SK-N-SH (cell line): ENCODE data around the gene PRDM5. TPM values are rescaled to one million over a fixed set of nuclear protein-coding genes. Genes with fewer than 3 reads are reported as not detected.

Experiments used
- CTCF ChIA-PET: fragments of 300-600, 350-600 bp; formaldehyde crosslinking; extraction: SDS; loops from one replicate; lab custom pipeline; 2021; lab: Yijun Ruan, JAX
- POLR2A ChIA-PET: fragments of 350-600 bp; sonication (Branson Sonifier 250); formaldehyde crosslinking; extraction: SDS; loops from one replicate; lab custom pipeline; 2020; ENCODE audit warnings: antibody characterized with exemption, inconsistent platforms; lab: Yijun Ruan, JAX
- DNase-seq: peaks from one replicate; pipeline ENCODE4 v3.0.0; 2012
- H2AFZ ChIP-seq: fragments of 200-600 bp; sonication (generic); 2 replicates; pipeline ENCODE4 v1.8.1; 2016; ENCODE audit warnings: antibody characterized with exemption, mild to moderate bottlenecking, low read depth
- H3F3A ChIP-seq: fragments of 200-600 bp; sonication (generic); replicated peaks from 2 replicates; pipeline ENCODE3; 2016; ENCODE audit warnings: antibody characterized with exemption, mild to moderate bottlenecking; ENCODE audit not compliant: insufficient read depth
- H3K27ac ChIP-seq, 2 experiments: fragments of 200-500 bp in 1 of 2; fragments of 200-600 bp in 1 of 2; sonication (Bioruptor generic) in 1 of 2; sonication (generic), shearing (Covaris generic) in 1 of 2; 2 replicates each; pipeline versions ENCODE4 v1.5.1 to v1.6.1; 2014 to 2016; ENCODE audit warnings: low read depth in 2 of 2, inconsistent platforms in 1 of 2, low read length in 1 of 2, mild to moderate bottlenecking in 1 of 2, mixed read lengths in 1 of 2
- H3K27me3 ChIP-seq: fragments of 200-600 bp; sonication (generic), shearing (Covaris generic); 2 replicates; pipeline ENCODE4 v1.6.1; 2016; ENCODE audit warnings: mixed run types; ENCODE audit not compliant: insufficient read depth
- H3K36me3 ChIP-seq, 2 experiments: fragments of 200-500 bp in 1 of 2; fragments of 200-600 bp in 1 of 2; sonication (Bioruptor generic) in 1 of 2; sonication (generic) in 1 of 2; replicated peaks in 1 of 2; 2 replicates each; pipeline versions ENCODE3 to v1.5.1; 2014 to 2016; ENCODE audit warnings: low read length in 1 of 2, mild to moderate bottlenecking in 1 of 2; ENCODE audit not compliant: insufficient read depth in 2 of 2, control insufficient read depth in 1 of 2
- H3K4me1 ChIP-seq, 2 experiments: fragments of 200-500 bp in 1 of 2; fragments of 200-600 bp in 1 of 2; sonication (Bioruptor generic) in 1 of 2; sonication (generic), shearing (Covaris generic) in 1 of 2; 2 replicates each; pipeline versions ENCODE4 v1.5.1 to v1.6.1; 2014 to 2016; ENCODE audit warnings: low read depth in 1 of 2, low read length in 1 of 2, mixed run types in 1 of 2; ENCODE audit not compliant: insufficient read depth in 2 of 2, control insufficient read depth in 1 of 2
- H3K4me2 ChIP-seq: fragments of 200-600 bp; sonication (generic), shearing (Covaris generic); 2 replicates; pipeline ENCODE4 v1.6.1; 2017; ENCODE audit warnings: mixed run types
- H3K4me3 ChIP-seq, 2 experiments: fragments of 200-500 bp in 1 of 2; fragments of 200-600 bp in 1 of 2; sonication (Bioruptor generic) in 1 of 2; sonication (generic), shearing (Covaris generic) in 1 of 2; 2 replicates each; pipeline versions ENCODE4 v1.5.1 to v1.8.1; 2014 to 2016; ENCODE audit warnings: low read depth in 2 of 2, inconsistent platforms in 1 of 2, low read length in 1 of 2, mild to moderate bottlenecking in 1 of 2, mixed read lengths in 1 of 2, moderate library complexity in 1 of 2
- H3K79me2 ChIP-seq: fragments of 200-600 bp; sonication (generic); 2 replicates; pipeline ENCODE4 v1.8.1; 2017; ENCODE audit warnings: mild to moderate bottlenecking; ENCODE audit not compliant: insufficient read depth
- H3K9ac ChIP-seq: fragments of 200-600 bp; sonication (generic); 2 replicates; pipeline ENCODE4 v1.6.1; 2017; ENCODE audit warnings: mixed run types
- H3K9me2 ChIP-seq: fragments of 200-600 bp; sonication (generic); 2 replicates; pipeline ENCODE4 v1.6.1; 2017; ENCODE audit warnings: mixed run types
- H3K9me3 ChIP-seq: fragments of 200-600 bp; sonication (generic); 2 replicates; pipeline ENCODE4 v1.6.1; 2017; ENCODE audit warnings: mixed run types, mild to moderate bottlenecking, moderate library complexity
- H4K20me1 ChIP-seq: fragments of 200-600 bp; sonication (generic); 2 replicates; pipeline ENCODE4 v1.6.1; 2017; ENCODE audit warnings: mild to moderate bottlenecking, mixed run types; ENCODE audit not compliant: insufficient read depth
- CHD2 ChIP-seq: fragments of 150-350 bp; IDR thresholded peaks from 2 replicates; pipeline ENCODE4 v1.6.1; 2018; ENCODE audit warnings: low read length; ENCODE audit not compliant: partially characterized antibody
- EP300 ChIP-seq, 2 experiments: IDR thresholded peaks; 2 replicates each; pipeline versions ENCODE4 v1.4.0 to v1.6.1; 2012; ENCODE audit warnings: borderline replicate concordance in 1 of 2, low read depth in 1 of 2, low read length in 1 of 2
- MAX ChIP-seq: IDR thresholded peaks from 2 replicates; pipeline ENCODE4 v1.4.0; 2012; ENCODE audit warnings: low read depth
- RAD21 ChIP-seq: IDR thresholded peaks from 2 replicates; pipeline ENCODE4 v1.6.1; 2012; ENCODE audit warnings: mild to moderate bottlenecking, low read length
- RCOR1 ChIP-seq: fragments of 150-350 bp; IDR thresholded peaks from 2 replicates; pipeline ENCODE4 v1.6.1; 2017; ENCODE audit warnings: antibody characterized with exemption, low read length
- RXRA ChIP-seq: IDR thresholded peaks from 2 replicates; pipeline ENCODE4 v1.4.0; 2012; ENCODE audit warnings: low read depth, mild to moderate bottlenecking, borderline replicate concordance
- SIN3A ChIP-seq: IDR thresholded peaks from 2 replicates; pipeline ENCODE4 v1.6.1; 2012; ENCODE audit warnings: low read depth, mild to moderate bottlenecking, low read length, moderate library complexity, borderline replicate concordance
- TCF12 ChIP-seq: IDR thresholded peaks from 2 replicates; pipeline ENCODE4 v1.4.0; 2012
- WGBS: methylation state at CpG from one replicate; pipeline ENCODE4 v1.1.6; 2017; ENCODE audit warnings: low lambda C conversion rate; 5-methylcytosine and 5-hydroxymethylcytosine counted together
- polyA plus RNA-seq, 3 experiments: library from polyadenylated mRNA; depleted of rRNA; stranded (reverse); fragments of >200 nt; gene quantifications; 2 replicates each; pipeline ENCODE4 v1.2.3, GENCODE V29; 2012
- TF ChIP-seq, protein P1 (sequence below): fragments of 200-600 bp; sonication (generic); IDR thresholded peaks from 2 replicates; pipeline ENCODE4 v1.6.1; 2017; ENCODE audit warnings: antibody characterized with exemption, mild to moderate bottlenecking, moderate library complexity
- TF ChIP-seq, protein P2 (sequence below): IDR thresholded peaks from 2 replicates; pipeline ENCODE4 v1.4.0; 2012; ENCODE audit warnings: low read depth, borderline replicate concordance
- TF ChIP-seq, protein P3 (sequence below): IDR thresholded peaks from 2 replicates; pipeline ENCODE4; 2012

Gene PRDM5
- polyA plus RNA-seq, 1 of the 3 experiments (the other 2 are of a cell fraction), result 3.8 TPM

GRCh38 chr4:120819805-120820437, 102.6 kb downstream of the PRDM5 start:
- Histone ChIP-seq H3K9ac (no peak overlapping the region), H3K79me2 (no peaks in the 10 kb centered on the region), H3K4me1 (peaks cover 0 to 8% of the 10 kb centered on the region in 2 experiments; a peak in 2 of 4 replicates), H3F3A (no peaks in the 10 kb centered on the region), H3K9me2 (no peaks in the 10 kb centered on the region), H4K20me1 (no peaks in the 10 kb centered on the region), H3K9me3 (no peaks in the 10 kb centered on the region), H3K4me2 (no peak overlapping the region), H3K27me3 (no peaks in the 10 kb centered on the region), H3K27ac (no peak overlapping the region)
- POLR2A ChIA-PET, result no interaction called here
- CTCF ChIA-PET, result no interaction called here
- WGBS, result 93% methylated on average over 6 of the region's 6 CpGs
- DNase-seq, result no peak
- TF ChIP-seq SIN3A (no peak), MAX (no peak), EP300 (IDR thresholded peaks at IDR 0.05; ENCODE audit: borderline replicate concordance in 1 of 2, low read depth in 1 of 2, low read length in 1 of 2) (no peak), RAD21 (no peak), TCF12 (no peak), CHD2 (no peak), RXRA (no peak), RCOR1 (no peak)
- TF ChIP-seq, protein P1, sequence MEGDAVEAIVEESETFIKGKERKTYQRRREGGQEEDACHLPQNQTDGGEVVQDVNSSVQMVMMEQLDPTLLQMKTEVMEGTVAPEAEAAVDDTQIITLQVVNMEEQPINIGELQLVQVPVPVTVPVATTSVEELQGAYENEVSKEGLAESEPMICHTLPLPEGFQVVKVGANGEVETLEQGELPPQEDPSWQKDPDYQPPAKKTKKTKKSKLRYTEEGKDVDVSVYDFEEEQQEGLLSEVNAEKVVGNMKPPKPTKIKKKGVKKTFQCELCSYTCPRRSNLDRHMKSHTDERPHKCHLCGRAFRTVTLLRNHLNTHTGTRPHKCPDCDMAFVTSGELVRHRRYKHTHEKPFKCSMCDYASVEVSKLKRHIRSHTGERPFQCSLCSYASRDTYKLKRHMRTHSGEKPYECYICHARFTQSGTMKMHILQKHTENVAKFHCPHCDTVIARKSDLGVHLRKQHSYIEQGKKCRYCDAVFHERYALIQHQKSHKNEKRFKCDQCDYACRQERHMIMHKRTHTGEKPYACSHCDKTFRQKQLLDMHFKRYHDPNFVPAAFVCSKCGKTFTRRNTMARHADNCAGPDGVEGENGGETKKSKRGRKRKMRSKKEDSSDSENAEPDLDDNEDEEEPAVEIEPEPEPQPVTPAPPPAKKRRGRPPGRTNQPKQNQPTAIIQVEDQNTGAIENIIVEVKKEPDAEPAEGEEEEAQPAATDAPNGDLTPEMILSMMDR, result no peak
- TF ChIP-seq, protein P2, sequence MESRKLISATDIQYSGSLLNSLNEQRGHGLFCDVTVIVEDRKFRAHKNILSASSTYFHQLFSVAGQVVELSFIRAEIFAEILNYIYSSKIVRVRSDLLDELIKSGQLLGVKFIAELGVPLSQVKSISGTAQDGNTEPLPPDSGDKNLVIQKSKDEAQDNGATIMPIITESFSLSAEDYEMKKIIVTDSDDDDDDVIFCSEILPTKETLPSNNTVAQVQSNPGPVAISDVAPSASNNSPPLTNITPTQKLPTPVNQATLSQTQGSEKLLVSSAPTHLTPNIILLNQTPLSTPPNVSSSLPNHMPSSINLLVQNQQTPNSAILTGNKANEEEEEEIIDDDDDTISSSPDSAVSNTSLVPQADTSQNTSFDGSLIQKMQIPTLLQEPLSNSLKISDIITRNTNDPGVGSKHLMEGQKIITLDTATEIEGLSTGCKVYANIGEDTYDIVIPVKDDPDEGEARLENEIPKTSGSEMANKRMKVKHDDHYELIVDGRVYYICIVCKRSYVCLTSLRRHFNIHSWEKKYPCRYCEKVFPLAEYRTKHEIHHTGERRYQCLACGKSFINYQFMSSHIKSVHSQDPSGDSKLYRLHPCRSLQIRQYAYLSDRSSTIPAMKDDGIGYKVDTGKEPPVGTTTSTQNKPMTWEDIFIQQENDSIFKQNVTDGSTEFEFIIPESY, result no peak
- TF ChIP-seq, protein P3, sequence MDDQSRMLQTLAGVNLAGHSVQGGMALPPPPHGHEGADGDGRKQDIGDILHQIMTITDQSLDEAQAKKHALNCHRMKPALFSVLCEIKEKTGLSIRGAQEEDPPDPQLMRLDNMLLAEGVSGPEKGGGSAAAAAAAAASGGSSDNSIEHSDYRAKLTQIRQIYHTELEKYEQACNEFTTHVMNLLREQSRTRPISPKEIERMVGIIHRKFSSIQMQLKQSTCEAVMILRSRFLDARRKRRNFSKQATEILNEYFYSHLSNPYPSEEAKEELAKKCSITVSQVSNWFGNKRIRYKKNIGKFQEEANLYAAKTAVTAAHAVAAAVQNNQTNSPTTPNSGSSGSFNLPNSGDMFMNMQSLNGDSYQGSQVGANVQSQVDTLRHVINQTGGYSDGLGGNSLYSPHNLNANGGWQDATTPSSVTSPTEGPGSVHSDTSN, result no peak
- TF ChIP-seq, all 33 proteins: peak for 0
- no peak overlapping the region for H2AFZ ChIP-seq
- H3K36me3 ChIP-seq, result no peaks in the 10 kb centered on the region
- no peak overlapping the region for H3K4me3 ChIP-seq
